ENCODE measurements around the gene FAM131B. TPM values are rescaled to one million over a fixed set of nuclear protein-coding genes. Genes with fewer than 3 reads are reported as not detected.
A peak's percentile ranks its signal among the peaks of the same experiment; 100 is the strongest.

Gene FAM131B
- total RNA-seq, 1 donor from 2014 or later, result 0.38 TPM

- DNase-seq (ENCODE audit: low spot score) (no peak), ATAC-seq (no peak)
These were observed 1.5 kb downstream of the FAM131B start for GRCh38 chr7:143360788-143361551.

- ATAC-seq, result no peak
- no peak for DNase-seq (ENCODE audit: low spot score)
These were observed 2.7 kb downstream of the FAM131B start for GRCh38 chr7:143359771-143360353.

- DNase-seq (ENCODE audit: low spot score), result no peak
- ATAC-seq, result no peak
These were observed 3.9 kb downstream of the FAM131B start for GRCh38 chr7:143358626-143359025.

DNA sequence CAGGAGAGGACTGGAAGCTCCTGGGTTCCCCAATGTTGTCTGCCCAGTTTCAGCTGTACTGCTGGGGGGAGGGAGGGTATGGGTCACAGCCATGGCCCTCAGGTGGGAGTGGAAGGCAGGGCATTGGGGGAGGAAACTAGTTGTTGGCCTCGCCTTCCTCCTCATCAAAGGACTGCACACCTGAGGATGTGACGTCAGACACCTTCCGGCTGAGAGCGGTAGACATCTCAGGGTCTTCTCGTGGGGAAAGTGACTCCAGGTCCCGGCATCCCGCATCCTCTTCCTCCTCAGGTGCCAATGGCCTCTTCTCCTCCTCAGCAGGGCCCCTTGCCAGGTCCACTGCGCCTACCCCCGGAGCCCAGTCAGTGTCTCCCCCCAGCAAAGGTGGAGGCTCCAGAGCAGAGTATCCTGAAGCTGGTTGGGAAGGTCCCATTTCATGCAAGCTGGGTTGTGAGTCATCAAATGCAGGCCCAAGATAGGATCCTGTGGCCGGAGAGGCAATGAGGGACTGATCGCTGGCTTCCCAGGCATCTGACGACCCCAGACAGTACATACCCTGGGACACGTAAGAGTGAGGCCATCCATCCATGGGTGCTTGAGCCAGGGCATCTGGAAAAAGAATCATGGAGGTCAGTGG lies 6.0 kb downstream of the FAM131B start:
- DNase-seq (ENCODE audit: low spot score) (no peak), ATAC-seq (no peak)

DNA sequence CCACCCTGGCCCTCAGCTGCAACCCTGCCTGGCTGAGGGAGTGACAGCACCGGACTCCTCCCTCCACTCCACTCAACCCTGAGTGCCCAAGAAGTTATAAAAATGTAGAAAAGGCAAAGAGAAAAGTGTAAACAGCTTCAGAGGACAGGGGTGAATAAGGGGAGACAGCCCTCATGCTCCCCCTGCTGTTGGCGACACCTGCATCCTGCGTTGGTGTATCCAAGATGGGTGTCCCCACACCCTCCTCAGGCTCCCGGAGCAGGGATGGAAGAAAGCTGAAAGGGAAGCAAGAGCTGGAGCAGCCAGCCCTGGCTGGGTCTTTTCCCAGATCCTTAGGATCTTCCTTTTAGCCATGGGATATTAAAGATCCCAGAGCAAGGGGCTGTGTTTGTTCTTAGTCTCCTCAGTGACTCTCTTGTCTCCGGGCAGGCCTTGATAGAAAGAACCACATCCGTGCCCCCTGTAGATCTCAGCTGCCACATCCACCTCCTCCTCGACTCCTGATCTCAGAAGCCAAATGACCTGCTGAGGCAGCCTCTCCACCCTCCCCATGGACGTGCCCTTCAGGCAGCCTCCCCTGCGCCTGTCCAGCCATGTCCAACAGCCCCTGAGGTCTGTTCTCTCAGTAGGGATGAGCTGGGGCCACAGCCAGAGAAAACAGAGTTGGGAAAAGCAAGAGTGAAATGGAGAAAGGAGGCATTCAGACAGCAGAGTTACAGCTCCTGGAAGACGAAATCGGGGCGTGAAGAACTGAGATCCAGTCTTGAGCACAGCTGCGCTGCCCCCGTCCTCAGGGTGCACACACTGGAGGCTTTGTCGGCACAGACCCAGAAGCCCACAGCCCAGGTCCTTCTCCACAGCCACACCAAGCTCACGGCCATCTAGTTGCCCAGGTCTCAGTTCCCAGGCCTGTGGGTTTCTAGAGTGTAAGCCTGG lies 6.8 kb downstream of the FAM131B start:
- ATAC-seq (no peak), DNase-seq (ENCODE audit: low spot score) (no peak)

GRCh38 chr7:143354965-143355364 lies 7.5 kb downstream of the FAM131B start:
- DNase-seq (ENCODE audit: low spot score), result no peak
- no peak for ATAC-seq

- DNase-seq (ENCODE audit: low spot score), result no peak
- ATAC-seq, result no peak
These were observed 8.1 kb downstream of the FAM131B start for GRCh38 chr7:143354376-143354775.

GRCh38 chr7:143352531-143353002 lies 9.9 kb downstream of the FAM131B start:
- peak; percentile 68 for DNase-seq (ENCODE audit: low spot score)
- peak; percentile 97 for ATAC-seq

GRCh38 chr7:143351574-143351973 lies 10.9 kb downstream of the FAM131B start:
- DNase-seq (ENCODE audit: low spot score) (no peak), ATAC-seq (no peak)

GRCh38 chr7:143351060-143351459 lies 11.5 kb downstream of the FAM131B start:
- DNase-seq (ENCODE audit: low spot score) (no peak), ATAC-seq (no peak)

DNA sequence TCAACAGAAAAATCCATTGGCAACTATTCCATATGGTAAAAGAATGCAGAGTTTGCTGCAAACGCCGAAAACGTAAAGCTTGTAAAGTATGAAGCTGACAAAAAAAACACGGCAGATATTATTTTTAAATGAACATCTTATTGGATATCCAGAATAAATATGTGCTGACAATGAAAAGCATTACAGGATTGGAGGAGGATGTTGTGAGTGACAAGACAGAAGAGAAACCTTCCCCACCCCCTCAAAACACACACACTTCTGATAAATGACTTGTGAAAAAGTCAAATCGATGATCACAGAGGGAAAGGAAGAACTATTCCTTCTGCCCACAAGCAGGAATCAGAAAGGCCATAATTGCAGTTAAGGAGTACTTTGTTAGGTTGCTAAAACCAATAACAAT lies 14.6 kb downstream of the FAM131B start:
- ATAC-seq (no peak), DNase-seq (ENCODE audit: low spot score) (no peak)

- no peak for DNase-seq (ENCODE audit: low spot score)
These were observed 16.5 kb downstream of the FAM131B start for GRCh38 chr7:143346018-143346417.

GRCh38 chr7:143345428-143345900 lies 17.0 kb downstream of the FAM131B start:
- DNase-seq (ENCODE audit: low spot score) (no peak), ATAC-seq (peak; percentile 63)

More at GRCh38 chr7:143346018-143346417, 16.5 kb downstream of the FAM131B start:
- no peak for ATAC-seq

DNA sequence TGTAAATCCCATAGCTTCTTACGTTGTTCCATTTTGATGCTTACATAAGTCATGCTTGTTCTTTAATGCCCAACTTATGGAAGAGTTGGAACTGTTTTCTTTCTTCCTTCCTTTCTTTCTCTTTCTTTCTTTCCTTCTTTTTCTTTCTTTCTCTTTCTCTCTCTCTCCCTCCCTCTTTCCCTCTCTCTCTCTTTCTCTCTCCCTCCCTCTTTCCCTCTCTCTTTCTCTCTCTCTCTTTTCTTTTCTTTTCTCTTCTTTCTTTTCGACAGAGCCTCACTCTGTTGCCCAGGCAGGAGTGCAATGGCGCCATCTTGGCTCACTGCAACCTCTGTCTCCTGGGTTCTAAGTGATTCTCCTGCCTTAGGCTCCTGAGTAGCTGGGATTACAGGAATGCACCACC lies 18.9 kb downstream of the FAM131B start:
- ATAC-seq (no peak), DNase-seq (ENCODE audit: low spot score) (no peak)

DNA sequence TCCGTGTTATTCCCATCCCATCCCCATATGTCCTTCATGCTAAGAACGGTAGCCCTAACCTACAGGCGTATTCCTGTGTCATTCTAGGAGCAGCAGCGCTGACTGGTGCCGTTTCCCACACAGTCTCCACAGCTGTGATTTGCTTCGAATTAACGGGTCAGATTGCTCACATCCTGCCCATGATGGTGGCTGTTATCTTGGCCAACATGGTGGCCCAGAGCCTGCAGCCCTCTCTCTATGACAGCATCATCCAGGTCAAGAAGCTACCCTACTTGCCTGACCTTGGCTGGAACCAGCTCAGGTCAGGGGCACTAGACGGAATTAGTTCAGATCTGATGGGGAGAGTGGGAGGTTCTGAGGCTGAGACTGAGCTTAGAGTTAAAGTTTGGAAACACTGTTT lies 20.7 kb downstream of the FAM131B start:
- ATAC-seq, result no peak

DNA sequence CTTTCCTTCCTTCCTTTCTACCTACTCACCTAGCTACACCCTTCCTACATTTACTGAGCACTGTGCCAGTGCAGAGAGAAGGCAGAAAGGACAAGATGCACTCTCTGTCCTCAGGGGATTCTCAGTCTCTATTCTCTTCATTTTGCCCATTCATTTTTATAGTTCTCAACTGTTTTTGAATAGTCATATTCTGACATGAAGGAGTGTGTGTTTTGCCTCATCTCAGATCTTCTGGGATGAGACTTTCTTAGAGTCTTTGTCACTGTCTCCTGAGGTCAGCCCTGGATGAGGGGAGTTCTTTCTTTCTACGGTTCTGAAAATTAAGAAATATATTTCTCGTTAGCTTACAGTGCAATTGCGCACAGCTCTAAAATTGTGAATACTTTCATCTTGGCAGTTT lies 25.3 kb downstream of the FAM131B start:
- ATAC-seq, result no peak
- no peak for DNase-seq (ENCODE audit: low spot score)

More for the DNA sequence above, 20.7 kb downstream of the FAM131B start:
- no peak for DNase-seq (ENCODE audit: low spot score)

- DNase-seq (ENCODE audit: low spot score) (no peak), ATAC-seq (no peak)
These were observed 28.3 kb downstream of the FAM131B start for GRCh38 chr7:143334244-143334643.

DNA sequence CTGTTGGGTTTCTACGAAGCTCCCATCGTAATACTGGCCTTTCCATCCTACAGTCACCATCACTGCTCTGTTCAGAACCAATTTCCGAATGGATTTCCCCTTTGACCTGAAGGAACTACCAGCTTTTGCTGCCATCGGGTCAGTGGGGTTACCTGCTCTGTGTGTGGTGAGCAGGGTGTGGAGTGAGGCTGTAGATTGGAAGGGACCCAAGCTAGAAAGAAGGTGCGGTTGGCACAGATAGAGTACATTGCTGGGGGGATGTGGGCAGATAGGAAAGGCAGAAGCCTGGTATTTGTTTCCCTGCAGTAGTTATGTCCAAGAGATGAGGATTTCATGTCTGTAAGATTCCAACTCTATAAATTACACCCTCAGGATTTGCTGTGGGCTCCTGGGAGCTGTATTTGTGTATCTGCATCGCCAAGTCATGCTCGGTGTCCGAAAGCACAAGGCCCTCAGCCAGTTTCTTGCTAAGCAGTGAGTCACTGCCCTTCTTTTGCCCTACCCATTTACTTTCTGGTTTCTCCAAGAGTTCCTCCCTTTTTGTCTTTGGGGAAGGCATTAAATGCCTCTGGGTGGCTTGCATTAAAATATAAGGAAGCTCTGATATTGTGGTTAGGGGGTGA lies 31.2 kb downstream of the FAM131B start:
- no peak for ATAC-seq
- DNase-seq (ENCODE audit: low spot score), result no peak

DNA sequence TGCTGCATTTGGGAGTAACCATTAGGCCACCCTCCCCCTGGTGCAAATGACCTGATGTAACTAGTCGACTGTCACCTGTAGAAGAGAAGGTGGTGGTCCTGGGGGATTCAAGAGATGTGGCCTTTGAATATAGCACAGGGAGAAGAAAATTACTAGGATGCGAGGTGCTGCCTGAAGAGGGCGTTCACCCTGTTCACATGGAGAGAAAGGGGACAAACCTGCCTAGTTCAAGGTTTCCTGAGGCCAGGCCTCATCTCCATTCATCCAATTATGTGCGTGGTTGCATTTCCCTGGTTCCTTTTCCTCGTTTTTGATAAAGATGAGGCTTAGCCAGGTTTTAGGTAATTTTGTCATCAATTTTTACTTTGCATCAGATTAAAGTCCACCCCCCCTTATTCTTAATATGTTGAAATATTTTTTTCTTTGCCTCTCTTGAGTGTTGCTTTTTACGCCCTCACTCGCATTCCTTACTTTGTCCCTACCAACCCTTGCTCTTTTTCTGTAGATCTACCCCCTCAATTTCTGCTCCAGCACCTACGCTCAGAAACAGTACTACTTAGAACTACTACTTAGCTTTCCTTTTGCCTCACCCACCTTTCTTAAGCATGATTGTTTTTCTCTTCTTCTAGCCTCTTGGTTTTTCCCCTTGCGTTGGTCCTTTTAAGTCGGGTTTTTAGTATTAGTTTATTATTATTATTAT lies 32.9 kb downstream of the FAM131B start:
- ATAC-seq, result peak; percentile 33

GRCh38 chr7:143327903-143328302 lies 34.6 kb downstream of the FAM131B start:
- ATAC-seq, result no peak
- DNase-seq (ENCODE audit: low spot score), result no peak

More for the DNA sequence above, 32.9 kb downstream of the FAM131B start:
- DNase-seq (ENCODE audit: low spot score), result no peak
